DND-41 (cell line): Measurements from ENCODE around the gene CD300H.

Experiments used
- EZH2 ChIP-seq: IDR thresholded peaks from 3 replicates; pipeline ENCODE4 v1.6.1; 2012; ENCODE audit warnings: borderline replicate concordance, low read depth, mild to moderate bottlenecking, moderate library complexity, low read length, inconsistent platforms; ENCODE audit not compliant: severe bottlenecking
- TF ChIP-seq, protein P1 (sequence below): IDR thresholded peaks from 2 replicates; pipeline ENCODE4 v1.5.1; 2012; ENCODE audit warnings: borderline replicate concordance, low read length, moderate library complexity, mild to moderate bottlenecking; ENCODE audit not compliant: poor library complexity, severe bottlenecking; ENCODE audit errors: extremely low read depth

DNA sequence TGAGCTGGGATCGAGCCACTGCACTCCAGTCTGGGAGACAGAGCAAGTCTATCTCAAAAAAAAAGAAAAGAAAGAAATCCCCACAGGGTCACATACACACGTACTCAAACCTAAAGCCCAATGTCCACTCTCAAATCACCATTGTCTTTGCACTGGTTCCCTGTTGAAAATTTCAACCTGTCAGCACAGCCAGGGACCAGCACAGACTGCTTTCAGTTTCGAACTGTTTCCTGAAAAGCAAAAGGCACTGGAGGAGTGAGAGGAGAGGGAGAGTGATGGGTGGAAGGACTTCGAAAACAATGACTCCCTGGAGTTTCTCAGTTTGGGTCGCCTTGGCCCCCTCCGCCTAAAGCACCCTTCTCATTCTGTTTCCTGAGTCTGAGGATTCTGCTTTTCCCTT, 12.4 kb downstream of the CD300H start:
- TF ChIP-seq, protein P1, sequence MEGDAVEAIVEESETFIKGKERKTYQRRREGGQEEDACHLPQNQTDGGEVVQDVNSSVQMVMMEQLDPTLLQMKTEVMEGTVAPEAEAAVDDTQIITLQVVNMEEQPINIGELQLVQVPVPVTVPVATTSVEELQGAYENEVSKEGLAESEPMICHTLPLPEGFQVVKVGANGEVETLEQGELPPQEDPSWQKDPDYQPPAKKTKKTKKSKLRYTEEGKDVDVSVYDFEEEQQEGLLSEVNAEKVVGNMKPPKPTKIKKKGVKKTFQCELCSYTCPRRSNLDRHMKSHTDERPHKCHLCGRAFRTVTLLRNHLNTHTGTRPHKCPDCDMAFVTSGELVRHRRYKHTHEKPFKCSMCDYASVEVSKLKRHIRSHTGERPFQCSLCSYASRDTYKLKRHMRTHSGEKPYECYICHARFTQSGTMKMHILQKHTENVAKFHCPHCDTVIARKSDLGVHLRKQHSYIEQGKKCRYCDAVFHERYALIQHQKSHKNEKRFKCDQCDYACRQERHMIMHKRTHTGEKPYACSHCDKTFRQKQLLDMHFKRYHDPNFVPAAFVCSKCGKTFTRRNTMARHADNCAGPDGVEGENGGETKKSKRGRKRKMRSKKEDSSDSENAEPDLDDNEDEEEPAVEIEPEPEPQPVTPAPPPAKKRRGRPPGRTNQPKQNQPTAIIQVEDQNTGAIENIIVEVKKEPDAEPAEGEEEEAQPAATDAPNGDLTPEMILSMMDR, result no peak
- no peak for TF ChIP-seq EZH2
